ENCODE data around the gene CYP4Z1. TPM values are rescaled to one million over a fixed set of nuclear protein-coding genes. Genes with fewer than 3 reads are reported as not detected.
"Not testable (repeated sequence)": the region's sequence is repeated elsewhere in the genome, so short reads cannot be mapped to it uniquely, and the experiment has no call there.

CYP4Z1 gene
- total RNA-seq, 1 experiment from 2014 or later, result not detected

GRCh38 chr1:47143654-47144053, 76.6 kb downstream of the CYP4Z1 start:
- intact Hi-C loops (cut with micrococcal nuclease); CTCF ChIA-PET; H3K4me3 ChIP-seq (replicated peaks in 1 of 2; ENCODE audit: low read depth in 1 of 2, low read length in 2 of 2); H3K9me2 ChIP-seq (ENCODE audit: insufficient read depth); DNase-seq (ENCODE audit: low read depth, low spot score); H3K4me1 ChIP-seq (ENCODE audit: control insufficient read depth in 1 of 2, insufficient read depth in 2 of 2, low read length in 2 of 2); H3K9me3 ChIP-seq (ENCODE audit: control insufficient read depth in 1 of 2, insufficient read depth in 1 of 2, low read depth in 1 of 2, low read length in 2 of 2); H2AFZ ChIP-seq (ENCODE audit: low read depth, low read length, poor library complexity, severe bottlenecking); RAD21 ChIA-PET (ENCODE audit: low non-redundant PET in 1 of 2, low total read pairs in 2 of 2, uncharacterized antibody in 2 of 2, unreplicated experiment in 2 of 2); H3K27ac ChIP-seq (ENCODE audit: low read depth, low read length); H3K4me2 ChIP-seq (ENCODE audit: low read length); POLR2A ChIA-PET; H3K36me3 ChIP-seq (ENCODE audit: control insufficient read depth in 1 of 2, insufficient read depth in 2 of 2, low read length in 2 of 2); H3K9ac ChIP-seq (ENCODE audit: low read length); H3K79me2 ChIP-seq (ENCODE audit: insufficient read depth, low read length); H4K20me1 ChIP-seq (ENCODE audit: insufficient read depth); BruUV-seq (replicated peaks); H3K27me3 ChIP-seq (ENCODE audit: insufficient read depth, low read length): not testable (repeated sequence)
- ATAC-seq, result peak; percentile 85
- peak in 2 of 3 experiments; percentile 53 to 61; a peak in 4 of 6 replicates for TF ChIP-seq CTCF (IDR thresholded peaks at IDR 0.05 in 2 of 3, conservative IDR thresholded peaks at IDR 0.05 in 1 of 3; ENCODE audit: borderline replicate concordance in 1 of 3, insufficient read depth in 1 of 3, low read depth in 2 of 3, low read length in 2 of 3)
- TF ChIP-seq RAD21 (IDR thresholded peaks at IDR 0.05; ENCODE audit: low read depth), result peak; percentile 38; the same call in 1 of the 2 replicates

- H3K4me3 ChIP-seq (replicated peaks in 1 of 2; ENCODE audit: low read depth in 1 of 2, low read length in 2 of 2); intact Hi-C loops (cut with micrococcal nuclease); H3K27ac ChIP-seq (ENCODE audit: low read depth, low read length); CTCF ChIA-PET; RAD21 ChIA-PET (ENCODE audit: low non-redundant PET in 1 of 2, low total read pairs in 2 of 2, uncharacterized antibody in 2 of 2, unreplicated experiment in 2 of 2); H2AFZ ChIP-seq (ENCODE audit: low read depth, low read length, poor library complexity, severe bottlenecking); H3K9ac ChIP-seq (ENCODE audit: low read length); H3K27me3 ChIP-seq (ENCODE audit: insufficient read depth, low read length); H3K36me3 ChIP-seq (ENCODE audit: control insufficient read depth in 1 of 2, insufficient read depth in 2 of 2, low read length in 2 of 2); ATAC-seq; H3K9me3 ChIP-seq (ENCODE audit: control insufficient read depth in 1 of 2, insufficient read depth in 1 of 2, low read depth in 1 of 2, low read length in 2 of 2); H4K20me1 ChIP-seq (ENCODE audit: insufficient read depth); BruUV-seq (replicated peaks); H3K79me2 ChIP-seq (ENCODE audit: insufficient read depth, low read length); DNase-seq (ENCODE audit: low read depth, low spot score); H3K9me2 ChIP-seq (ENCODE audit: insufficient read depth); H3K4me1 ChIP-seq (ENCODE audit: control insufficient read depth in 1 of 2, insufficient read depth in 2 of 2, low read length in 2 of 2); H3K4me2 ChIP-seq (ENCODE audit: low read length); POLR2A ChIA-PET: not testable (repeated sequence)
Measured at GRCh38 chr1:47146495-47146894, 79.5 kb downstream of the CYP4Z1 start.
